OCI-LY1 (cell line): ENCODE results near the gene CCDC57.

ENCODE experiments used
- H2AFZ ChIP-seq: fragments of 200-600 bp; sonication (generic), shearing (Covaris generic); 2 replicates; pipeline ENCODE4 v1.6.0; 2014; ENCODE audit warnings: antibody characterized with exemption, mild to moderate bottlenecking, low read length
- H3F3A ChIP-seq: fragments of 200-600 bp; sonication (generic), shearing (Covaris generic); 2 replicates; pipeline ENCODE4 v1.6.0; 2014; ENCODE audit warnings: mild to moderate bottlenecking, antibody characterized with exemption, low read length, moderate library complexity; ENCODE audit not compliant: insufficient read depth
- H3K27ac ChIP-seq: fragments of 200-600 bp; sonication (generic); 2 replicates; pipeline ENCODE4 v1.5.1; 2014; ENCODE audit warnings: low read length, mixed run types, mild to moderate bottlenecking, low read depth; ENCODE audit not compliant: poor library complexity, severe bottlenecking
- H3K27me3 ChIP-seq: fragments of 200-600 bp; sonication (generic); 2 replicates; pipeline ENCODE4 v1.6.0; 2014; ENCODE audit warnings: antibody characterized with exemption, mild to moderate bottlenecking, low read length, moderate library complexity; ENCODE audit not compliant: insufficient read depth
- H3K36me3 ChIP-seq: fragments of 200-600 bp; sonication (generic); 2 replicates; pipeline ENCODE4 v1.6.1; 2014; ENCODE audit warnings: mild to moderate bottlenecking, antibody characterized with exemption, low read length, moderate library complexity, mixed read lengths; ENCODE audit not compliant: insufficient read depth
- H3K4me1 ChIP-seq: fragments of 200-600 bp; sonication (generic); 2 replicates; pipeline ENCODE4 v1.5.1; 2014; ENCODE audit warnings: mild to moderate bottlenecking, low read length, moderate library complexity; ENCODE audit not compliant: insufficient read depth, severe bottlenecking
- H3K4me2 ChIP-seq: fragments of 200-600 bp; sonication (generic), shearing (Covaris generic); 2 replicates; pipeline ENCODE4 v1.6.1; 2014; ENCODE audit warnings: low read length
- H3K4me3 ChIP-seq: fragments of 200-600 bp; sonication (generic); 2 replicates; pipeline ENCODE4 v1.5.1; 2014; ENCODE audit warnings: low read length, low read depth, mild to moderate bottlenecking, mixed read lengths; ENCODE audit not compliant: poor library complexity, severe bottlenecking
- H3K79me2 ChIP-seq: fragments of 200-600 bp; shearing (Covaris generic); 2 replicates; pipeline ENCODE4 v1.6.1; 2016; ENCODE audit warnings: mixed run types, low read length, mixed read lengths; ENCODE audit not compliant: insufficient read depth
- H3K9ac ChIP-seq: fragments of 200-600 bp; sonication (generic), shearing (Covaris generic); 2 replicates; pipeline ENCODE4 v1.6.1; 2014; ENCODE audit warnings: mild to moderate bottlenecking, low read length, mixed read lengths
- H3K9me2 ChIP-seq: fragments of 200-600 bp; sonication (generic), shearing (Covaris generic); 2 replicates; pipeline ENCODE4 v1.6.1; 2014; ENCODE audit warnings: low read depth, mild to moderate bottlenecking, low read length, mixed read lengths
- H3K9me3 ChIP-seq: fragments of 200-600 bp; shearing (Covaris generic); 2 replicates; pipeline ENCODE4 v1.6.1; 2014; ENCODE audit warnings: low read length, mixed read lengths
- H4K20me1 ChIP-seq: fragments of 200-600 bp; sonication (generic), shearing (Covaris generic); 2 replicates; pipeline ENCODE4 v1.6.0; 2016; ENCODE audit warnings: mild to moderate bottlenecking, low read length; ENCODE audit not compliant: insufficient read depth
- CTCF ChIP-seq: fragments of 200-600 bp; sonication (generic), shearing (Covaris generic); IDR thresholded peaks from 2 replicates; pipeline ENCODE4 v1.5.1; 2017; ENCODE audit warnings: mild to moderate bottlenecking, antibody characterized with exemption, low read length, moderate library complexity, mixed read lengths
- EZH2 ChIP-seq: fragments of 200-600 bp; sonication (generic), shearing (Covaris generic); IDR thresholded peaks from 2 replicates; pipeline ENCODE4 v1.8.0; 2017; ENCODE audit warnings: borderline replicate concordance, mixed run types, mild to moderate bottlenecking, antibody characterized with exemption, low read length, moderate library complexity, mixed read lengths

Gene CCDC57

GRCh38 chr17:82204831-82205719, 7.6 kb downstream of the CCDC57 start:
- H3F3A ChIP-seq: no peaks in the 10 kb centered on the region
- H2AFZ ChIP-seq: no peak overlapping the region
- no peak overlapping the region for H3K4me2 ChIP-seq
- H3K4me3 ChIP-seq: no peak overlapping the region
- no peak overlapping the region for H3K9ac ChIP-seq
- no peaks in the 10 kb centered on the region for H3K79me2 ChIP-seq
- H3K9me3 ChIP-seq: no peaks in the 10 kb centered on the region
- H3K4me1 ChIP-seq: peaks cover 9% of the 10 kb centered on the region
- no peaks in the 10 kb centered on the region for H3K36me3 ChIP-seq
- TF ChIP-seq CTCF: no peak
- TF ChIP-seq EZH2: no peak
- no peak overlapping the region for H3K27ac ChIP-seq
- no peaks in the 10 kb centered on the region for H4K20me1 ChIP-seq
- no peaks in the 10 kb centered on the region for H3K9me2 ChIP-seq
- H3K27me3 ChIP-seq: peaks cover 3% of the 10 kb centered on the region

- Histone ChIP-seq H3K4me1 (peaks cover 9% of the 10 kb centered on the region), H2AFZ (no peak overlapping the region), H3K9ac (no peak overlapping the region), H3K79me2 (no peaks in the 10 kb centered on the region), H3K36me3 (no peaks in the 10 kb centered on the region), H4K20me1 (no peaks in the 10 kb centered on the region), H3F3A (no peaks in the 10 kb centered on the region), H3K4me3 (no peak overlapping the region), H3K27ac (no peak overlapping the region), H3K9me2 (no peaks in the 10 kb centered on the region), H3K4me2 (no peak overlapping the region), H3K27me3 (peaks cover 3% of the 10 kb centered on the region), H3K9me3 (no peaks in the 10 kb centered on the region)
- TF ChIP-seq EZH2 (no peak), CTCF (no peak)
These were observed 8.7 kb downstream of the CCDC57 start for GRCh38 chr17:82203920-82204319.

- Histone ChIP-seq H2AFZ (no peak overlapping the region), H3K4me3 (no peak overlapping the region), H3K4me1 (peaks cover 9% of the 10 kb centered on the region), H3F3A (no peaks in the 10 kb centered on the region), H3K4me2 (no peak overlapping the region), H3K9me3 (no peaks in the 10 kb centered on the region), H3K27ac (no peak overlapping the region), H3K9me2 (no peaks in the 10 kb centered on the region), H3K9ac (no peak overlapping the region), H3K27me3 (peaks cover 3% of the 10 kb centered on the region), H4K20me1 (no peaks in the 10 kb centered on the region), H3K79me2 (no peaks in the 10 kb centered on the region), H3K36me3 (peaks cover 4% of the 10 kb centered on the region; the same call in 1 of the 2 replicates)
- TF ChIP-seq CTCF: no peak
- TF ChIP-seq EZH2: no peak
These were observed 9.7 kb downstream of the CCDC57 start for GRCh38 chr17:82202981-82203380.
